Parathyroid adenoma (tissue), 2 donors: ENCODE results near the gene NSF.
"Not testable (repeated sequence)": the region's sequence is repeated elsewhere in the genome, so short reads cannot be mapped to it uniquely, and the experiment has no call there.

Experiments used
- H2AFZ ChIP-seq: fragments of 300-600 bp; sonication (generic); one replicate; pipeline ENCODE4 v1.7.0; 2017; ENCODE audit warnings: antibody characterized with exemption, mild to moderate bottlenecking
- H3K27ac ChIP-seq: fragments of 300-600 bp; sonication (generic); one replicate; pipeline ENCODE4 v1.7.0; 2017
- H3K27me3 ChIP-seq: fragments of 300-600 bp; sonication (generic); one replicate; pipeline ENCODE4 v1.7.0; 2017; ENCODE audit warnings: low read length; ENCODE audit not compliant: control insufficient read depth, insufficient read depth
- H3K36me3 ChIP-seq: fragments of 300-600 bp; sonication (generic); one replicate; pipeline ENCODE4 v1.7.0; 2017; ENCODE audit warnings: low read length; ENCODE audit not compliant: control insufficient read depth, insufficient read depth
- H3K4me1 ChIP-seq: fragments of 300-600 bp; sonication (generic); one replicate; pipeline ENCODE4 v1.7.0; 2017; ENCODE audit warnings: control low read depth
- H3K4me2 ChIP-seq: fragments of 300-600 bp; sonication (generic); one replicate; pipeline ENCODE4 v1.7.0; 2017; ENCODE audit warnings: low read length
- H3K4me3 ChIP-seq: fragments of 300-600 bp; sonication (generic); one replicate; pipeline ENCODE4 v1.7.0; 2017; ENCODE audit warnings: low read depth, low read length
- H3K79me2 ChIP-seq: fragments of 300-600 bp; sonication (generic); one replicate; pipeline ENCODE4 v1.7.0; 2017; ENCODE audit warnings: control low read depth
- H3K9ac ChIP-seq: fragments of 300-600 bp; sonication (generic); one replicate; pipeline ENCODE4 v1.7.0; 2017; ENCODE audit warnings: mild to moderate bottlenecking
- H3K9me3 ChIP-seq: fragments of 300-600 bp; sonication (generic); one replicate; pipeline ENCODE4 v1.7.0; 2017; ENCODE audit warnings: low read length; ENCODE audit not compliant: control insufficient read depth
- donor health status: primary hyperparathyroidism.

Gene NSF

DNA sequence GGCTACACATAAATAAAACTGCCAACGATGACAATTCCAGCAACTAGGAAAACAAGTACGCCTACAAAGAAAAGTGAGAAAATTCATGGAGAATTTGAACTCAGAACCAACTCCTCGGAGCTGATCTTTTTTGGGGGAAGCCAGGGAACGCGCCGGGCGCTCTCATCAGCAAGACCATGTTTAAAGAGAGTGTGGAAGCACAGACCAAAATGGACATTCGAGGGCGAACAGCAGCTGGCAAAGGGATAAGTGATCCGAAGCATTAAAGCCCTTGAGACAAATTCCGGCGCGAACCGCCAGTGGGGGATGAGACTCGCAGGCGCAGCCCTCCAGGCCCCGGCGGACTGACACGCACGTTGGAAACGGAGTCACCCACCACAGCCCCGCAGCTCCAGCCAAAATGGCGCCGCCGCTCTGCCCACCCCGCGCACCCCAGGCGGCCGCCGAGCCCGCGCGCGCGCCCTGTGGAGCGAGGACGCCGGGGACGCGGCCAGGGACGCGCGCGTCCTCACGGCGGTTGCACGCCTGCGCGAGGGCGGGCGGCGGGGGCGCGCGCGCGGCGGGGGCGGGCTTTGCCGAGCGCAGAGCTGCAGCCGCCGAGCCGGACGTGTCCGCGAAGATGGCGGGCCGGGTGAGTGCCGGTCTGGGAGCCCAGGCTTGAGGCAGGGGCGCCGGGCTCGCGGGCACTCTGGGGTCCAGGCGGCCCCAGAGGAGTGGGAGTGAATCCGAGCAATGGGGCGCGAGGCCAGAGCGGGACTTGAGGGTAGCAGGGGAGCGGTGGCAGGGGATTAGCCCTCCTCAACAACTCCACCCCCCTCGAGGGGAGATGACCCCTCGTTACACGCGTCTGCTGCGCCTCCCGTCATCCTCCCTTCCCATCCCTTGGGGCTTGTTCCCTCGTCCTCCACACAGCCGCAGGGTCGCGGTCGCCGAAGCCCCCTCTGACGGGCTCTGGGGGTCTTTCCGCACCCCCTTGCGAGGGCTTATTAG, at the start of gene NSF:
TSS of gene NSF (plus strand) at position 513 of the 990 bp plus-strand sequence. CDS start at position 620, 107 bp downstream.
- not testable (repeated sequence) for H3K79me2 ChIP-seq, H3K4me1 ChIP-seq, H3K4me2 ChIP-seq, H3K4me3 ChIP-seq, H3K9ac ChIP-seq, H3K27me3 ChIP-seq, H2AFZ ChIP-seq, H3K9me3 ChIP-seq, H3K27ac ChIP-seq, H3K36me3 ChIP-seq

DNA sequence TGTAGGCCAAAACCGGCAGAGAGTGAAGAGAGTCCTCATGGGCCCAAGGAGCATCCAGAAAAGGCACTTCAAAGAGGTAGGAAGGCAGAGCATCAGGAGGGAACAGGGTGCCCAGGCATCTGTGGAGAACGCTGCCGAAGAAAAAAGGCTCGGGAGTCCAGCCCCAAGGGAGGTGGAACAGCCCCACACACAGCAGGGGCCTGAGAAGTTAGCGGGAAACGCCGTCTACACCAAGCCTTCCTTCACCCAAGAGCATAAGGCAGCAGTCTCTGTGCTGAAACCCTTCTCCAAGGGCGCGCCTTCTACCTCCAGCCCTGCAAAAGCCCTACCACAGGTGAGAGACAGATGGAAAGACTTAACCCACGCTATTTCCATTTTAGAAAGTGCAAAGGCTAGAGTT, 41.9 kb upstream of the NSF start:
- not testable (repeated sequence) for H3K4me1 ChIP-seq, H3K4me3 ChIP-seq, H2AFZ ChIP-seq, H3K4me2 ChIP-seq, H3K9ac ChIP-seq, H3K9me3 ChIP-seq, H3K27ac ChIP-seq, H3K27me3 ChIP-seq, H3K79me2 ChIP-seq, H3K36me3 ChIP-seq

DNA sequence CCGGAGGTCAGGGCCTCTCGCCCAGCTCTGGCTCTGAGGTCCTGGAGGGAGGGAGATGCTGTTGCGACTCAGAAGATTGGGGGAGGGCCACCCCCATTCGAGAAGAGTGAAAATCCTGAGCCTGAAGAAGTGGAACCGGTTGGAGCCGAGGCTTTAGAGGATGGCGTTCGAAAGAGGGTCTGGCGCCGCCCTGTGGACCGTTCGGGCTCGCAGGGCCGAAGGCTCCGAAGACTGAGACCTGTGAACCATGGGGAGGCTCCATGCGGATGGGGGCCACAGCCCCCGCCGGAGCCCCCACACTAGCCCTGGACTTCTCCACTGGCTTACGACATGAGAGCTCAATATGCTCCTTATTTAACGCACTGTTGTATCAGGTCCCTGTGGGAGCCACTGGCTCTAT, 31.3 kb upstream of the NSF start:
- H3K9me3 ChIP-seq, H3K27me3 ChIP-seq, H3K79me2 ChIP-seq, H3K9ac ChIP-seq, H3K4me1 ChIP-seq, H3K4me2 ChIP-seq, H2AFZ ChIP-seq, H3K36me3 ChIP-seq, H3K27ac ChIP-seq, H3K4me3 ChIP-seq: not testable (repeated sequence)

DNA sequence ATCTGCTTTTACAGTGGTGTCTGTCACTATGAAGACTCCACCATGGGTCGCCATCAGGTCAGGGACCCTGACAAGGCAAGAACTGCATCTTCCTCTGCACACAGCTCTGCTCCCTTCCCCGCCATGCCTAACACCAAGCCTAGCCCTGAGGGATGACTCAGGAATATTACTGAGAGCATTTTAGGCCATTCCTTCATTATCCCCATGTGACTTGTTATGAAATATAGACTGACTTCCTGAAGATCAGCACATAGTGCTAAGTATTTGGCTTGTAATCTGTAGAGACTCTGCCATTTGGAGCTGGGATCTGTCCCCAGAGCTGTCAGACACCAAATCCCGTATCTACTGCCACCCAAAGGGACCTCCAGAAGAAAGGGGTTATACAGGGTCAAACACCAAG, 30.4 kb upstream of the NSF start:
- not testable (repeated sequence) for H3K4me2 ChIP-seq, H3K4me1 ChIP-seq, H3K27ac ChIP-seq, H3K27me3 ChIP-seq, H3K9ac ChIP-seq, H3K9me3 ChIP-seq, H3K36me3 ChIP-seq, H2AFZ ChIP-seq, H3K79me2 ChIP-seq, H3K4me3 ChIP-seq

DNA sequence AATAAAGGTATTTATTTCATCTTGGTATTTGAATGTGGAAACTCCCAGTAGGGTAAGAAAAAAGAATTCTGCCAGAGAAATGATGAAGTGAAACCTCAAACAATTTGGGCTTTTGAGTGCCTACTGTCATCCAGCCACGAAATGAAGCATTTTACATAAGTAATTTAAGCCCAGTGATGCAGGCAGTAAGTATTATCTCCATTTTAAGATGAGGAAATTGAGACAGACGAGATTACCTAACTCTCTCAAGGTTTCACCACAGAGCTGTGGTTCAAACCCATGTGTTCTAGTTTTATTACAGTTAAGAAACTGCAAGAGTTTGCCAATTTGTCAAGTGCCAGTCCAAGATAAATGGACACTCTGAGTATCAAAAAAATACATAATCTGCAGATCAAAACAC, 24.2 kb upstream of the NSF start:
- not testable (repeated sequence) for H3K9ac ChIP-seq, H3K4me2 ChIP-seq, H3K27ac ChIP-seq, H3K4me3 ChIP-seq, H3K36me3 ChIP-seq, H3K79me2 ChIP-seq, H3K4me1 ChIP-seq, H3K9me3 ChIP-seq, H2AFZ ChIP-seq, H3K27me3 ChIP-seq

DNA sequence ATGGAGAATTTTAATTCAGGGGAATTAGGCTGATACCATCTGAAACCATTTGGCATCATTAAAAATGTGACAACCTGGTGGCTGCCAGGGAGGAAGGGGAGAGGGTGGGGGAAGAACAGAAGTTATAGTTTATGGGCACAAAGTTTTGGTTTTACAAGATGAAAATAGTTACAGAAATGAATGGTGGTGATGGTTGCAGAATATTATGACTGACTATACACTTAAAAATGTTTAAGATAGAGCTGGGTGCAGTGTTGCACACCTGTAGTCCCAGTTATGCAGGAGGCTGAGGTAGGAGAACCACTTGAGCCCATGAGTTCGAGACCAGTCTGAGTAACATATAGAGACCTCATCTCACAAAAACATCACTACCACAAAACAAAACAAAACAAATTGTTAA, 23.5 kb upstream of the NSF start:
- not testable (repeated sequence) for H3K4me3 ChIP-seq, H3K4me1 ChIP-seq, H2AFZ ChIP-seq, H3K9ac ChIP-seq, H3K27ac ChIP-seq, H3K36me3 ChIP-seq, H3K79me2 ChIP-seq, H3K9me3 ChIP-seq, H3K27me3 ChIP-seq, H3K4me2 ChIP-seq

DNA sequence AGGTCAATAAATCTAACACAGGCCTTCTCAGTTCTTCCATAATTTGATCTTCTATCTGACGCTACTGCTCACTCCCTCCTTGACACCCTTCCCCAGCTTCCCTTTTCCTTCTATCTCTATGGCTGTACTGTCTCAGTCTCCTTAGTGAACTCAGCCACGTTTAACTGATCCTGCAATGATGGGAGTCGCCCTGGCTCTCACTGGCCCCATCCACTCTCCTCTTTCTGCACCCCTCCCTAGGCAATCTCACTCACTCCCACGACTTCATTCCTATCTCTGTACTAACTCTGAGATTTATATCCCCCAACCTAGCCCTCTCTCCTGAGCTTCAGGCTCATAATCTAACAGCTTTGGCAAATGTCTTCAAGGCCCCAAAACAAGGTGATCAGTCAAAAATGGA, 18.7 kb upstream of the NSF start:
- not testable (repeated sequence) for H3K36me3 ChIP-seq, H3K9ac ChIP-seq, H3K79me2 ChIP-seq, H3K27ac ChIP-seq, H3K4me2 ChIP-seq, H3K27me3 ChIP-seq, H2AFZ ChIP-seq, H3K4me3 ChIP-seq, H3K9me3 ChIP-seq, H3K4me1 ChIP-seq

DNA sequence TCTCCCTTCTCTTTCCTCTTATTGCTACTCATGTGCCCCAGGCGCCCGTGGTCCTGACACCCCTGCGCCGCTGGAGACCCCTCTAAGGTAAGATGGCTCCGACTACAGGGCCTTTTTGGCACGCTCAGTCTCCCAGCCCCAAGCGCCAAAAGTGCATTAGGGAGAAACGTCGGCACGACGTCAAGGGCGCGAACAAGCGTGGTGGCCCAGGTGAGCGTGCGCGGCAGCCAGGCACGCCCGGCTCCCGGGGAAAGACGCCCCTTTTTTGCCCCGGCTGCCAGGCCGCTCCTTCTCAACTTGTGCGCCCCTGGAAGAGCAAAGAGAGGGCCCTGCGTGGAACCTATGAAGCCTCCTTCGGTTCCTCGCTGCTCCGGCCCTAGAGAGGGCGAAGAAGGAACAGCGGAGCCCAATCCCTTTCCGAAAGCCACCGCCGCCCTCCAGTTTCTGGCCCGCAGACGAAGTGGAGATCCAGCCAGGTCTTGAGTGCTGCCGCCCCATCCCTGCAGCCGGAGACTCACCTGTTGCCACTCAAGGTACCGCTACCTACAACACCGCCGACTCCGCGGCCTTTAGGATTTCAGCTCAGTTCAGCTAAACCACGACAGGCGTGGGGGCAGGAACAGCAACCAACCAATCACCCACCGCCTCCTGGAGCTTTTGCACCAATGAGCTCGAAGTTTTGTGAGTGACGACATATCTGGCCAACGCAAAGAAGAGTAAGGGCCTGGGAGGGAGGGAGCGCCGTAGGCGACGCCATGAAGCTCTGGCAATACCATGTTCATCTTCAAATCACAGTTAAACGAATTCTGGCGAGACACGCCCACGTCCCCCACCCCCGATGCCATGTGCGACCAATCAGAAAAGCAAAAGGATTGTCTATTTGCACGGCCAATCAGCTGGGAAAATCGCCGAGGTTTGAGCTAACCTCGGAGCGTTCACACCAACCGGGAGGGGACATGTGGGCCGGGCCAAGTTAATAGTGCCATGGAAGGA, 11.1 kb upstream of the NSF start, which contains the start of gene ARL17A:
TSS of gene ARL17A (minus strand) at position 609 of the 993 bp plus-strand sequence. CDS start 3,369 bp downstream, outside the sequence.
- Histone ChIP-seq H3K4me2 (peak within 1 kb of the TSS; percentile 38), H3K4me3 (peak within 1 kb of the TSS; percentile 31), H3K27ac (peak within 1 kb of the TSS; percentile 75), H2AFZ (peak within 1 kb of the TSS; percentile 81)
- not testable (repeated sequence) for H3K36me3 ChIP-seq, H3K27me3 ChIP-seq, H3K9me3 ChIP-seq, H3K79me2 ChIP-seq, H3K9ac ChIP-seq, H3K4me1 ChIP-seq

DNA sequence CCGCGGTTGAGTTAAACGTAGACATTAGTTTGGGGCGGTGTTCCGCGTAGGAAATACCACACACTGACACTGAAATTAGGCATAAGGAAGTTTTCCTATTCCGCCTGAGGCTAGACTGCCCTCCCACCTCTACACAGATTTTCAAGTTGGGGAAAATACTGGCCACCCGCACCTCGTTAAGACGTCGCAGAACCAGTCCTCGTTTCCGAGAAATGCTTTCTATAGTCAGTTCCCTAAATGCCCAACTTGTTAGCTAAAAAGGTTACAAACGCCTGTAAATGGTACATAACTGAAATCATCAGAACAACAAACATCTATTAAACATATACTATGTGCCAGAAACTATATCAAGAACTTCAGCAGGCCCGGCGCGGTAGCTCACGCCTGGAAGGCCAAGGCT, 10.4 kb upstream of the NSF start:
- H3K27me3 ChIP-seq, H3K9ac ChIP-seq, H3K4me1 ChIP-seq, H3K9me3 ChIP-seq, H3K36me3 ChIP-seq, H3K79me2 ChIP-seq: not testable (repeated sequence)
- peak overlapping the region; percentile 31 for H3K4me3 ChIP-seq
- peak overlapping the region; percentile 75 for H3K27ac ChIP-seq
- H2AFZ ChIP-seq: peak overlapping the region; percentile 81
- H3K4me2 ChIP-seq: peak overlapping the region; percentile 38

DNA sequence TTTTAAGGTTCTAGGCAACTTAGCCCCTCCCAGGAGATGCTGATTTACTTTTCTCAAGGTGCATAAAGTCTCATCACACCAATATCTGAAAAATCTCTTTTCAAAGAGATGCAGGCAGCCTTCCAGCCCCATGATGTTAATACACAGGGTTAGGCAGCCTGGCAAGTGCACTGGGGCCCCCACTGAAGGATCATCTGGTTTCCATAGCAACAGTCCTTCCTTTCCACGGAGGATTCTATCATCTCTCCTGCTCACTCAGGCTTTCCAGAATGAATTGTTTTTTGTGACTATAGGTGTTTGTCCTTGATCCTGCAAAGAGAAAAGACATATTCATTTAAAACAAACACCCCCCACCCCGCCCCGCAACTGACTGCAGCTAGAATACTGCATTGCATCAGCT, 5.0 kb upstream of the NSF start:
- H3K4me3 ChIP-seq, H3K4me2 ChIP-seq, H3K9ac ChIP-seq, H3K27me3 ChIP-seq, H3K9me3 ChIP-seq, H2AFZ ChIP-seq, H3K36me3 ChIP-seq, H3K4me1 ChIP-seq, H3K79me2 ChIP-seq, H3K27ac ChIP-seq: not testable (repeated sequence)
